Measurements from ENCODE around the gene RELN. TPM values are rescaled to one million over a fixed set of nuclear protein-coding genes. Genes with fewer than 3 reads are reported as not detected.
"Not testable (repeated sequence)": the region's sequence is repeated elsewhere in the genome, so short reads cannot be mapped to it uniquely, and the experiment has no call there.

RELN gene
- total RNA-seq, 1 donor from 2014 or later: 5.4 TPM

DNA sequence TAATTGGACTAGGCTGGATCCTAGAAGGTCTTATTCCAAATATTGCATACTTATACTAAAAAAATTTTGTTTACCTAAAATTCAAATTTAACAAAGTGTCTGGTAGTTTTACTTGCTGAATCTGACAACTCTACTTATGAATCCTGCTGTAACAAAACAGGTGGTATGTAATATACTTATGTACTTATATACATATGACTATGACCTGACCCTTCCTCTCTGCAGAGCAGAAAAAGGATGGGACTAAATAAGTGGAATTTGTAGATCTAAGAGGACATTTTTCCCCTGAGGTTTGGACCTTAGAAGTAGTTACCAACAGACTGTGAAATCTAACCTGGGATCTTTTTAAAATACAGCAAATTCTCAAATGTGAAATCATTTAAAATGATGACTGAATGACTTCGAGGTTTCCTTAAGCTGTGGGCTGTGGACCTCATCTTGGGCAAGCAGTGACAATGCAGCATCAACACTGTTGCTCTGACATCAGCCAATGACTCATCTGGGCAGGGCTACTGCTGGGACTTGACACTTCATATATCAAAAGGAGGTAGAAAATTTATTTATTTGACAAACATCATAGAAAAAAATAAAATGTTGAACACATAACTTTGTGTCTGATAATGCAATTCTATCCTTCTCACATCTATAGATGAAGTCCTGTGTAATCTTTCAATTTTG, 73.6 kb downstream of the RELN start:
- Mint-ChIP-seq H3K4me3 (ENCODE audit: low read depth) (no peak overlapping the region), H3K9me3 (ENCODE audit: low read depth) (no peaks in the 10 kb centered on the region), H3K4me1 (ENCODE audit: low read depth) (peaks cover 8% of the 10 kb centered on the region), H3K27me3 (peaks cover 11% of the 10 kb centered on the region), H3K27ac (no peak overlapping the region), H3K36me3 (ENCODE audit: insufficient read depth) (no peaks in the 10 kb centered on the region)
- no peak for DNase-seq (ENCODE audit: low spot score, unreplicated experiment)
- TF ChIP-seq, protein P1, sequence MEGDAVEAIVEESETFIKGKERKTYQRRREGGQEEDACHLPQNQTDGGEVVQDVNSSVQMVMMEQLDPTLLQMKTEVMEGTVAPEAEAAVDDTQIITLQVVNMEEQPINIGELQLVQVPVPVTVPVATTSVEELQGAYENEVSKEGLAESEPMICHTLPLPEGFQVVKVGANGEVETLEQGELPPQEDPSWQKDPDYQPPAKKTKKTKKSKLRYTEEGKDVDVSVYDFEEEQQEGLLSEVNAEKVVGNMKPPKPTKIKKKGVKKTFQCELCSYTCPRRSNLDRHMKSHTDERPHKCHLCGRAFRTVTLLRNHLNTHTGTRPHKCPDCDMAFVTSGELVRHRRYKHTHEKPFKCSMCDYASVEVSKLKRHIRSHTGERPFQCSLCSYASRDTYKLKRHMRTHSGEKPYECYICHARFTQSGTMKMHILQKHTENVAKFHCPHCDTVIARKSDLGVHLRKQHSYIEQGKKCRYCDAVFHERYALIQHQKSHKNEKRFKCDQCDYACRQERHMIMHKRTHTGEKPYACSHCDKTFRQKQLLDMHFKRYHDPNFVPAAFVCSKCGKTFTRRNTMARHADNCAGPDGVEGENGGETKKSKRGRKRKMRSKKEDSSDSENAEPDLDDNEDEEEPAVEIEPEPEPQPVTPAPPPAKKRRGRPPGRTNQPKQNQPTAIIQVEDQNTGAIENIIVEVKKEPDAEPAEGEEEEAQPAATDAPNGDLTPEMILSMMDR (IDR thresholded peaks at IDR 0.05; ENCODE audit: unreplicated experiment): no peak

GRCh38 chr7:103914147-103914899, 75.1 kb downstream of the RELN start:
- no peak for DNase-seq (ENCODE audit: low spot score, unreplicated experiment)
- H3K4me3 Mint-ChIP-seq (ENCODE audit: low read depth): no peak overlapping the region
- H3K9me3 Mint-ChIP-seq (ENCODE audit: low read depth): no peaks in the 10 kb centered on the region
- H3K27me3 Mint-ChIP-seq: peaks cover 8% of the 10 kb centered on the region
- H3K4me1 Mint-ChIP-seq (ENCODE audit: low read depth): peaks cover 8% of the 10 kb centered on the region
- TF ChIP-seq, protein P1 (IDR thresholded peaks at IDR 0.05; ENCODE audit: unreplicated experiment): no peak
- no peak overlapping the region for H3K27ac Mint-ChIP-seq
- no peaks in the 10 kb centered on the region for H3K36me3 Mint-ChIP-seq (ENCODE audit: insufficient read depth)

- Mint-ChIP-seq H3K4me1 (ENCODE audit: low read depth) (peaks cover 5% of the 10 kb centered on the region), H3K9me3 (ENCODE audit: low read depth) (no peaks in the 10 kb centered on the region), H3K27ac (no peak overlapping the region), H3K4me3 (ENCODE audit: low read depth) (no peak overlapping the region), H3K36me3 (ENCODE audit: insufficient read depth) (no peaks in the 10 kb centered on the region), H3K27me3 (peaks cover 7% of the 10 kb centered on the region)
- no peak for DNase-seq (ENCODE audit: low spot score, unreplicated experiment)
- TF ChIP-seq, protein P1 (IDR thresholded peaks at IDR 0.05; ENCODE audit: unreplicated experiment): no peak
Measured at GRCh38 chr7:103912891-103913605, 76.4 kb downstream of the RELN start.

DNA sequence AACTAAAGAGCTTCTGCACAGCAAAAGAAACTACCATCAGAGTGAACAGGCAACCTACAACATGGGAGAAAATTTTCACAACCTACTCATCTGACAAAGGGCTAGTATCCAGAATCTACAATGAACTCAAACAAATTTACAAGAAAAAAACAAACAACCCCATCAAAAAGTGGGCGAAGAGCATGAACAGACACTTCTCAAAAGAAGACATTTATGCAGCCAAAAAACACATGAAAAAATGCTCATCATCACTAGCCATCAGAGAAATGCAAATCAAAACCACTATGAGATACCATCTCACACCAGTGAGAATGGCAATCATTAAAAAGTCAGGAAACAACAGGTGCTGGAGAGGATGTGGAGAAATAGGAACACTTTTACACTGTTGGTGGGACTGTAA, 78.4 kb downstream of the RELN start:
- H3K27me3 Mint-ChIP-seq; H3K36me3 Mint-ChIP-seq (ENCODE audit: insufficient read depth); H3K9me3 Mint-ChIP-seq (ENCODE audit: low read depth); H3K4me3 Mint-ChIP-seq (ENCODE audit: low read depth); H3K4me1 Mint-ChIP-seq (ENCODE audit: low read depth); DNase-seq (ENCODE audit: low spot score, unreplicated experiment); H3K27ac Mint-ChIP-seq: not testable (repeated sequence)

GRCh38 chr7:103905997-103906396, 83.5 kb downstream of the RELN start:
- Mint-ChIP-seq H3K27ac (no peak overlapping the region), H3K4me3 (ENCODE audit: low read depth) (no peak overlapping the region), H3K36me3 (ENCODE audit: insufficient read depth) (no peaks in the 10 kb centered on the region), H3K27me3 (no peaks in the 10 kb centered on the region), H3K9me3 (ENCODE audit: low read depth) (peaks cover under 1% of the 10 kb centered on the region), H3K4me1 (ENCODE audit: low read depth) (no peaks in the 10 kb centered on the region)
- TF ChIP-seq, protein P1 (IDR thresholded peaks at IDR 0.05; ENCODE audit: unreplicated experiment): no peak
- no peak for DNase-seq (ENCODE audit: low spot score, unreplicated experiment)

Measured in progenitor cell of endocrine pancreas (in vitro differentiated cells).